Body of pancreas (tissue), 4 donors: Measurements from ENCODE around the gene TDP1. TPM values are rescaled to one million over a fixed set of nuclear protein-coding genes. Genes with fewer than 3 reads are reported as not detected.

Experiments used
- ATAC-seq: fragments of 150-250 bp; one replicate; pipeline ENCODE4 v1.9.1; 2016
- DNase-seq, 4 donors: peaks; one replicate each; pipeline ENCODE4 v3.0.0-alpha.2; 2019
- H3K27ac ChIP-seq, 4 donors: fragments of 200-600 bp; sonication (generic); 1 replicate in 3 of 4; 2 replicates in 1 of 4; pipeline versions ENCODE4 v1.5.1 to v1.6.1; 2016 to 2019; ENCODE audit warnings: mild to moderate bottlenecking in 1 of 4, mixed read lengths in 1 of 4, moderate library complexity in 1 of 4
- H3K27me3 ChIP-seq, 2 donors: fragments of 200-600 bp; sonication (generic); one replicate each; pipeline ENCODE4 v1.6.0; 2016; ENCODE audit warnings: mild to moderate bottlenecking in 1 of 2
- H3K36me3 ChIP-seq, 2 donors: fragments of 200-600 bp; sonication (generic); replicated peaks in 1 of 2; 2 replicates each; pipeline ENCODE4 v1.5.1; 2016; ENCODE audit warnings: low read depth in 2 of 2; ENCODE audit not compliant: insufficient read depth in 1 of 2
- H3K4me1 ChIP-seq: fragments of 200-600 bp; sonication (generic); one replicate; pipeline ENCODE4 v1.6.0; 2016
- H3K4me3 ChIP-seq, 2 donors: fragments of 200-600 bp; sonication (generic); 1 replicate in 1 of 2; 2 replicates in 1 of 2; pipeline ENCODE4 v1.5.1; 2016 to 2019
- H3K9me3 ChIP-seq, 3 donors: fragments of 200-600 bp; sonication (generic); 1 replicate in 2 of 3; 2 replicates in 1 of 3; pipeline ENCODE4 v1.5.1; 2016
- POLR2A ChIP-seq, 3 donors: fragments of 450-650 bp; IDR thresholded peaks; one replicate each; pipeline ENCODE4 v1.6.1; 2016; ENCODE audit warnings: antibody characterized with exemption in 3 of 3, mild to moderate bottlenecking in 2 of 3
- WGBS, 2 donors: methylation state at CpG; one replicate each; pipeline ENCODE4 v1.1.5; 2017; 5-methylcytosine and 5-hydroxymethylcytosine counted together
- intact Hi-C: fragments of 100-400 bp; cut with DNase I; formaldehyde crosslinking; loops from one replicate; pipeline ENCODE4 v1.15.1; 2023
- total RNA-seq, 2 donors: library from RNA; depleted of rRNA; stranded (reverse); fragments of >200 nt; gene quantifications; one replicate each; pipeline ENCODE4 v1.1.0, GENCODE V29; 2016
- TF ChIP-seq, protein P1 (sequence below), 7 experiments: fragments of 450-650 bp in 4 of 7; fragments of 200-600 bp in 3 of 7; sonication (generic) in 3 of 7; IDR thresholded peaks; one replicate each; pipeline ENCODE4 v1.5.1; 2016 to 2019; ENCODE audit warnings: antibody characterized with exemption in 7 of 7

TDP1 gene
- total RNA-seq, 2 donors from 2014 or later = 7.5 to 10.5 TPM

GRCh38 chr14:89912667-89913211 lies 43.0 kb upstream of the TDP1 start:
- H3K9me3 ChIP-seq = no peaks in the 10 kb centered on the region
- intact Hi-C loops = no loop called here
- H3K27ac ChIP-seq = no peak overlapping the region
- H3K27me3 ChIP-seq = no peaks in the 10 kb centered on the region
- H3K36me3 ChIP-seq = no peaks in the 10 kb centered on the region
- no peak overlapping the region for H3K4me3 ChIP-seq
- H3K4me1 ChIP-seq = peaks cover 17% of the 10 kb centered on the region
- WGBS, 2 donors = 53 to 57% methylated on average over 9 of the region's 9 CpGs
- ATAC-seq (peak; percentile 64), DNase-seq (peak in 1 of 4 donors; percentile 20)
- TF ChIP-seq, protein P1, sequence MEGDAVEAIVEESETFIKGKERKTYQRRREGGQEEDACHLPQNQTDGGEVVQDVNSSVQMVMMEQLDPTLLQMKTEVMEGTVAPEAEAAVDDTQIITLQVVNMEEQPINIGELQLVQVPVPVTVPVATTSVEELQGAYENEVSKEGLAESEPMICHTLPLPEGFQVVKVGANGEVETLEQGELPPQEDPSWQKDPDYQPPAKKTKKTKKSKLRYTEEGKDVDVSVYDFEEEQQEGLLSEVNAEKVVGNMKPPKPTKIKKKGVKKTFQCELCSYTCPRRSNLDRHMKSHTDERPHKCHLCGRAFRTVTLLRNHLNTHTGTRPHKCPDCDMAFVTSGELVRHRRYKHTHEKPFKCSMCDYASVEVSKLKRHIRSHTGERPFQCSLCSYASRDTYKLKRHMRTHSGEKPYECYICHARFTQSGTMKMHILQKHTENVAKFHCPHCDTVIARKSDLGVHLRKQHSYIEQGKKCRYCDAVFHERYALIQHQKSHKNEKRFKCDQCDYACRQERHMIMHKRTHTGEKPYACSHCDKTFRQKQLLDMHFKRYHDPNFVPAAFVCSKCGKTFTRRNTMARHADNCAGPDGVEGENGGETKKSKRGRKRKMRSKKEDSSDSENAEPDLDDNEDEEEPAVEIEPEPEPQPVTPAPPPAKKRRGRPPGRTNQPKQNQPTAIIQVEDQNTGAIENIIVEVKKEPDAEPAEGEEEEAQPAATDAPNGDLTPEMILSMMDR (IDR thresholded peaks at IDR 0.05) = no peak
- TF ChIP-seq POLR2A (IDR thresholded peaks at IDR 0.05) = no peak

DNA sequence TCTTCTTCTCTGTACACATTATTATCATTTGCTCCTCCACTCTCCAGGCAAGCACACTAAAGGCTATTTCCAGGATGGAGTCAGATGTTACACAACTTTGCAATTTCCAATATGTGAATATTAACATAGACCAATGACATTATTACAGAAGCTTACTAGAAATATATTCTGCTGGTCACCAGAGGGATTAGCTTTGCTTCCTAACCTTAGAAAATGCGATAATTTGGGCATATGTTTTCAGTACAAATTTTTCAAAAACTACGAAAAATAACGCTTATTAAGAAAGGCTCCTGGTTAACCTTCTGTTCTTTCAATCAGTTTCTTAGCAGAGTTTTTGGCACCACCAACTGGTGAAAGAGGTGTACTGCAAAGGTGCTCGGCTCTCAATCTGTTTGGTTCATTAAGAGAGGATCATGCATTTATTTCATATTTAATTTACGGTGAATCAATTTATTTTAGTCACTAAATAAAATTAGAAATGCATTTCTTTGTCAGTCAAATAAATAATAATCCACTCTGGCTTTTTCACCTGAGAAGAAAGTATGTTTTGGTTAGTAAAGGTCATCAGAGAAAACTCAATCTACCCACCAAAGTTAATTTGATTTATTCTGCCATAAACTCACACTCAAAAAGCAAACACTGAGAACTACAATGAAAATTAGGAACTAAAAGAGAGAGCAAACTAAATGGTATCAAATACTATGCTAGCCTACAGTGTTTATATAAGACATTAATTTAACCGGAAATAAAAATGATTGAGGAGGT lies 40.4 kb upstream of the TDP1 start:
- no peak overlapping the region for H3K27ac ChIP-seq
- intact Hi-C loops = no loop called here
- H3K27me3 ChIP-seq = no peaks in the 10 kb centered on the region
- peaks cover 17% of the 10 kb centered on the region for H3K4me1 ChIP-seq
- DNase-seq (peak; percentile 63 to 74 (median 72)), ATAC-seq (peak; percentile 77)
- H3K36me3 ChIP-seq = no peaks in the 10 kb centered on the region
- H3K9me3 ChIP-seq = no peaks in the 10 kb centered on the region
- 15 to 16% methylated on average over 6 of the region's 6 CpGs for WGBS, 2 donors
- no peak overlapping the region for H3K4me3 ChIP-seq
- TF ChIP-seq POLR2A (IDR thresholded peaks at IDR 0.05) = no peak
- TF ChIP-seq, protein P1 (IDR thresholded peaks at IDR 0.05) = peak; percentile 41 to 99 (median 90)

GRCh38 chr14:89918721-89919120 lies 37.0 kb upstream of the TDP1 start:
- Histone ChIP-seq H3K9me3 (no peaks in the 10 kb centered on the region), H3K4me3 (no peak overlapping the region), H3K4me1 (no peaks in the 10 kb centered on the region), H3K27me3 (no peaks in the 10 kb centered on the region), H3K36me3 (no peaks in the 10 kb centered on the region), H3K27ac (no peak overlapping the region)
- TF ChIP-seq POLR2A (IDR thresholded peaks at IDR 0.05) = no peak
- TF ChIP-seq, protein P1 (IDR thresholded peaks at IDR 0.05) = no peak
- ATAC-seq = no peak
- DNase-seq = no peak
- intact Hi-C loops = no loop called here
- WGBS, 2 donors = 94 to 97% methylated on average over 2 of the region's 2 CpGs

GRCh38 chr14:89920056-89920455 lies 35.7 kb upstream of the TDP1 start:
- 77 to 86% methylated on average over 2 of the region's 2 CpGs for WGBS, 2 donors
- no peak overlapping the region for H3K27ac ChIP-seq
- ATAC-seq (no peak), DNase-seq (no peak)
- intact Hi-C loops = no loop called here
- H3K27me3 ChIP-seq = no peaks in the 10 kb centered on the region
- TF ChIP-seq, protein P1 (IDR thresholded peaks at IDR 0.05) = no peak
- TF ChIP-seq POLR2A (IDR thresholded peaks at IDR 0.05) = no peak
- no peaks in the 10 kb centered on the region for H3K36me3 ChIP-seq
- no peaks in the 10 kb centered on the region for H3K9me3 ChIP-seq
- no peaks in the 10 kb centered on the region for H3K4me1 ChIP-seq
- no peak overlapping the region for H3K4me3 ChIP-seq
